ENCODE results near the gene MCOLN3. TPM values are rescaled to one million over a fixed set of nuclear protein-coding genes. Genes with fewer than 3 reads are reported as not detected.

The MCOLN3 gene
- total RNA-seq, 4 donors from 2014 or later = 6.5 to 12.9 (median 8.6) TPM

GRCh38 chr1:84968865-84969264 lies 79.4 kb downstream of the MCOLN3 start:
- DNase-seq (ENCODE audit: low spot score in 2 of 2) = no peak
- no peak for TF ChIP-seq POLR2A (IDR thresholded peaks at IDR 0.05)
- TF ChIP-seq CTCF (IDR thresholded peaks at IDR 0.05) = no peak
- no peak for TF ChIP-seq EP300 (IDR thresholded peaks at IDR 0.05)
- Histone ChIP-seq H3K4me1 (no peaks in the 10 kb centered on the region), H3K36me3 (no peaks in the 10 kb centered on the region), H3K9me3 (no peaks in the 10 kb centered on the region), H3K27me3 (no peaks in the 10 kb centered on the region), H3K27ac (no peak overlapping the region), H3K4me3 (no peak overlapping the region)
- 94 to 96% methylated on average over 3 of the region's 3 CpGs for WGBS, 2 donors

- 90 to 91% methylated on average over 1 of the region's 1 CpG for WGBS, 2 donors
Measured at GRCh38 chr1:84968101-84968500, 80.2 kb downstream of the MCOLN3 start.

More at GRCh38 chr1:84968101-84968500, 80.2 kb downstream of the MCOLN3 start:
- no peak for TF ChIP-seq CTCF (IDR thresholded peaks at IDR 0.05)
- no peak for TF ChIP-seq POLR2A (IDR thresholded peaks at IDR 0.05)
- no peak for TF ChIP-seq EP300 (IDR thresholded peaks at IDR 0.05)
- no peak overlapping the region for H3K27ac ChIP-seq
- no peak overlapping the region for H3K4me3 ChIP-seq
- no peaks in the 10 kb centered on the region for H3K4me1 ChIP-seq
- no peaks in the 10 kb centered on the region for H3K27me3 ChIP-seq
- no peak for DNase-seq (ENCODE audit: low spot score in 2 of 2)
- no peaks in the 10 kb centered on the region for H3K9me3 ChIP-seq
- no peaks in the 10 kb centered on the region for H3K36me3 ChIP-seq

Other genes with a start within 250 kb of the MCOLN3 start
- gene LPAR3, start 155.3 kb downstream of the MCOLN3 start, total RNA-seq = 1 to 10 TPM in 1 of 4 donors, not detected in 3; 1.5 TPM
- 10 to 100 TPM in 2 of 4 donors, 1 to 10 TPM in 2; 8.2 to 12.2 (median 9.8) TPM for gene MCOLN2, start 51.4 kb downstream of the MCOLN3 start, total RNA-seq
- gene SYDE2, start 152.5 kb upstream of the MCOLN3 start, total RNA-seq = 10 to 100 TPM; 10.5 to 12.9 (median 11.1) TPM
- 10 to 100 TPM; 12.7 to 34.8 (median 24.5) TPM for gene C1orf52, start 211.2 kb upstream of the MCOLN3 start, total RNA-seq
- 10 to 100 TPM; 12.6 to 20.3 (median 13.0) TPM for gene BCL10, start 228.1 kb upstream of the MCOLN3 start, total RNA-seq

Data from tibial nerve (tissue), 4 donors.